GM19395 (cell line): ENCODE measurements around the gene DGKB.

ENCODE experiments used
- ATAC-seq: cut with Tn5 transposase; IDR thresholded peaks from one replicate; pipeline ENCODE4 v1.9.1; 2021; ENCODE audit warnings: mild to moderate bottlenecking, moderate library complexity; ENCODE audit not compliant: unreplicated experiment

DGKB gene

DNA sequence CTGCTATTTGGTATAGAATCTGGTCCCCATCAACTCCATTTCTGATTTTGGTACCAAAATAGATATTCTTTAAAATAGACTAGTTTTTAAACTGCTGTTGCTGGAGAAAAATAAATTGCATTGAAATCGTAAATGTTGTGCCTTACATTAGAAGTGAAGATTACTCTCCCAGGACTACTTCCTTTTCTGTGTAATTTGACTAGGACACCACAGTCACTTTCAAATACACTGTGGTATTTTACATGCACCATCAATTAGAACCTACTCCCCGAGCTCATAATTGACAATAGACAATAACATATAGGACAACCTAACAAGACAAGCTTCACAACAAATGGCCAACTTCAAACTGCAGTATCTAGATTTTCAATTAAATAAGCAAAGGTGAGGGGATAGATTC lies 211.5 kb downstream of the DGKB start:
- peak; percentile 56 for ATAC-seq

DNA sequence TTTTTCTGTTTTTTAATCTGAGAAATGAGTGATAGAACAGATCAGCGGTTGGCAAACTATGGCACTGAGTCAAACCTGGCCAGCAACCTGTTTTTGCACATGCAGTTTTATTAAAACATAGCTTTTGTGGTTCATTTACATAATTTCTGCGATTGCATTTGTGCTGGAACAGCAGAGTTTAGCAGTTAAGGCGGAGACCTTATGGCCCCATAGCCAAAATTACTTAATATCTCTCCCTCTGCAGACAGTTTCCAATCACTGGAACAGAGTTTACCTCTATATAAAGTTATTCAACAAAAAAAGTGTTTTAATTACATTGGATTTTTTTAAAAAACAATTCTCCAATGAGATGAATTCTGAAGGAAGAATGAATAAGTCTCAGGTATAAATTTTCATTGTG lies 212.1 kb downstream of the DGKB start:
- no peak for ATAC-seq

DNA sequence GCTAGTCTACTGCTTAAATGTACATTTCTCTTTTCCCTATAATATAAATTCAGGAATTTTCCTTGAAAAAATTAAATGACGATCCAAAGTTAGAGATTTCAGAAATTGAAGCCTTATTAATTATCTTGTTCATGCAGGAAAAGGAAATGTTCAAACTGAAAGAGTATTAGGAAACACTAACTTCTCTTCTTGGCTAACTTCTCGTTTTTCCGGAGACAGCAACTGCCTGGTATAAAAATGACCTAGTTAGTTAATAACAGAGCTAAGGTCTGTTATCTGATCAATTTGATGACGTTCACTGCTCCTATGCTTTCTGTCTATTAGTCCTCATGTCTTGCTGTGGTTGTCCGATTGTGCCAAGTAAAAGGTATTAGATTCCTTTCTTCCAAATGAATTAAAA lies 212.5 kb downstream of the DGKB start:
- ATAC-seq: no peak

DNA sequence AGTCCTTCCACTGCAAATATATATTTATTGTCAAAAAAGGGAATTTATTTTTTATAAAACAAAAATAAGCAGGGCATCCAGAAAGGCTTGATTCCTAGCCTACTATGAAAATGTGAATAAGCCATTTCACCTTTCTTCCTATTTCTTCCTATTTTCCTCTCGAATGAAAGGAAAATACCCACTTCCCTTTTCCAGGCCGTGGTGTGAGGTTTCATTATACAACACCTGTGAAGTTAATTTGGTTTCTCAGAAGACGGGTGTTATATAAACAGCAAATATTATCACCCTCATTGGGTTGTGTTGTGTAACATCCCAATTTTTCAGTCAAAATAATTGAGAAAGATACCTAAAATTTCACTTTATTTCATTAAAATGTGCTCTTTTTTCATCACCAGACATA lies 214.3 kb downstream of the DGKB start:
- no peak for ATAC-seq

DNA sequence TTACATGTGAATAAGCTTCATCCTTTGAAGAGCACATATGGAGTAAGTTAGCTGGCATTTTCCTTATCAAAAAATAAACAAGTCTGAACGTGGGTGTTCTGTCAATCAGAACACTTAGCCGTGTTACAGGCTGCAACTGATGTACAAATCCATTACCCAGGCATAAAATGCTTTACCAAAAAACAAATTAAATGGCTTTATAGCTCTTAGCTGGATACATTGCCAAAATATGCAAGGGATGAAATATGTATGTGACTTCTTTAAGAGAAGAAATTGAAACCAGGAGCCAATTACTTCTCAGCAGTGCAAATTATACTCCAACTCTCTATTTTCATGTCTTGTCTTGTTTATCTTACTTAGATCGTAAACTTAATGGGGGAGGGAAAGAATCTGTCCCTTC lies 214.8 kb downstream of the DGKB start:
- no peak for ATAC-seq

DNA sequence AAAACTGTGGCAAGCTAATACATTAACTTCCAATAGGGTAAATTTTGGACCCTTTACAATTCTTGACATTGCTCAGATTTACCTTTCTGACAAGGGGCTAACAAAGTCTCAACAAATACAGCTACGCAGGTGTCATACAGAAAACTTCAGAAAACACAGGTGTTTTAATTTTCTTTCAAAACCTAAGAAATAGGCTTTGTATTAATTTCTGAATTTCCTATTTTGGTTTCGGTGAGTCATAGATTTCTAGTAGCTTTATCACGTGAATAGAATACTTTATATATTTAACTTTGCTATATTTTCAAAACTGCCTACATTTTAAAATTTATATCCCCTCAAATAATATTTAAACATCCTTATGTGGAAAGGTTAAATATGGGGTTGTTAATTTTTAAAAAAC lies 215.3 kb downstream of the DGKB start:
- ATAC-seq: peak; percentile 53

DNA sequence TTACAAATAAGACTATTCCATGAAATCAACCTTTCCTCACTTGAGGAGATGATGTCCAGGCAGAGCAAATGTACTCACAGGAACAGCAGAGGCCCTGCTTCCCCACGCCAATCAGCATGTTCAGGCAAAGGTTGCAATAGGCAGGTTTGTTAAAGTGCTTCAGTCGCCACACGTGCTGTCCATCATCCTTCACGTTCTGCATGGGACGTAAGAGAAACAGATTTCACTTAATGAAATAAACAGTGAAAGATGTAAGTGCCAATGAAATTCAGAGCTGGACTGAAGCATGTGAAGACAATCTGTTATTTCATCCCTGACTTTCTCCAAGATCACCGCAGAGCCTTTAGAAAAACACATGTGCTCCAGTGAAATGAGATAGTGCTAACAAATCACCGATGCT lies 217.4 kb downstream of the DGKB start:
- no peak for ATAC-seq

DNA sequence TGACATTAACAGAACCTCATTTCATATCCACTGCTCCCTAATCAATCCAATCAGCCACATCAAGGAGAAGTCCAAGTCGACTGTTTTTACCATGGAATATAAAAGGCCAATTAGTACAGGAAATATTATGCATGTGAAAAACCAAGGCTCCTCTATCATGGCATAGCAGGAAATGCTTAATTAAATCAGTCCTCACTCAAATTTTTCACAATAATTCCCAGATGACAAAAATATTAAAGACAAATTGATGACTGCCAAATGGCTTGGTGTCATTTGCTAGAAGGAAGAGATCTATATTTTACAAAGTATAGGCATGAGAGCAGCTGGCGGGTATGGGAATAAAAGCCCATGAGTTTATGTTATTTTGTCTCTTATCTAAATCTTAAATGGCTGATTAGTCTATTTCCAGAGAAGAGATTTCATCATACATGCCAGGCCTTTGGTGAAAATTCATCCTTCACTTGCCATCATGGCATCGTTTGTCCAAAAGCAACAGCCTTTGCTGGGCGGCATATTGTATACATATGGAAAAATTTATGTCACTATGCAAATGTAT lies 219.6 kb downstream of the DGKB start:
- ATAC-seq: no peak

DNA sequence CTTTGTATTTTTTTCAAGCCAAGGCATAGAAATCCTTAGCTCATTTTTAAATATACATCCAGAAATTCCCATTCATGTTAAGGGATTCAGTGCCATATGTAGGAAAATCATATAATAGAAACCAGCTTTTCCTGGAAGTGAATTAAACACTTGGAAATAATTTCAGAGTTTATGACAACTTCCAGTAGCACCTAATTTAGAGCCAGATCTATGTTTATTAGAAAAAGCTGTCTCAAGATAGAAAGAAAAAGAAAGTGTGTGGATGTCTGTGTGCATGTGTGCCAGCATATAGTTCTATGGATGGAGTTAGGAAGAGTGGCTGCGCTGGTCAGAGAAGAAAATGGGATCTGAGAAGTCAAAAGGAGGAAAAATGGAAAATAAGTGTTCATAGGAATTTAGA lies 225.7 kb downstream of the DGKB start:
- ATAC-seq: no peak

DNA sequence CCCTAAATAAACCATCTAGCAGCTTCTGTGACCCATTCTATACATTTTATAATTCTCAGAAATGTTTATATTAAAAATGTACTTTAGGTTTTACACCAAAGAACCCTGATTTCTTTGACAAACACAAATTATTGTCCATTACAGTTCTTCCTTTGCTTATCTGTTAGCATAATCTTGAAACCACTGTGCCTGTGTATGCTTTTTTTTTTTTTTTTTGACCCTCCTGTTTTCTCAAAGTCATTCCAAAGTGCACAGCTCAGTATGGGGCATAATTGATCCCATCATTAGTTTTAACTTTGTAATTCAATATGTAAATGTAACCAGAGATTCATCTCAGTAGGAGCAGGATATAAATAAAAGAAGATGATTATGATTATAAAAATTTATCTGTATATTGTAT lies 229.3 kb downstream of the DGKB start:
- ATAC-seq: no peak

DNA sequence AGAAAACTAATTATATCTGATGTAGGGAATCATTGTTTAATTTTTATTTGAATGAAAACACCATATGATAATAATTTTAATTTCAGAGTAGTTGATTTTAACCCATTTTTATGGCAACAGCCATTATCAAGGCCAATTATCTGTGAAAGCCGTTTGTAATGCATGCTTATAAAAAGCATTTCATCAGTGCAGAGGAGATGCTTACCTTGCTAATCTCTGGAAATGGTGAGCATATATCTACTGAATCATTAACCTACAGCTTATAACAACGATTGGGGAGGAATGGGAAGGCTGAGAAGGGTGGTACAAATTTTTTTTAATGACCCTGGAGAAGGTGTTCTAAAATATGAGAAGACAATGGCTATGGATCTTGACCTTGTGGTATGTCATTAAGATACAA lies 235.6 kb downstream of the DGKB start:
- no peak for ATAC-seq

DNA sequence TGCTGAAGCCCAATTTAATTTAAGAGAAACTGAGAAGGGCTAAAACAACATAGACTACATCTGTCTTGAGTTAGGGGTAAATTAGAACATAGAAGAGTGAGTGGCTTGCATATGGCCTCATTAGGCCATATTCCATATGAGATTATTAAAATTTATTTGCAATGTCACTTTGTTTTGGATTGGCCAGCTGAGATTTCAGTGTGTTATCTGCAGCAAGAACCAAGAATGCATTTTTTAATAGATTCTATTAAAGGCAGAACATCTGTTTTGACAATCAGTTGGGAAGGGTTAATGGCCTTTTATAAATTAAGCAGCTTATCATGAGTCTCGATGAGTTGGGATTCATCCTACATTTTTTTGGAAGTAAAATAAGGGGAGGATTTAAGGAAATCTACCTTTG lies 236.2 kb downstream of the DGKB start:
- ATAC-seq: no peak

DNA sequence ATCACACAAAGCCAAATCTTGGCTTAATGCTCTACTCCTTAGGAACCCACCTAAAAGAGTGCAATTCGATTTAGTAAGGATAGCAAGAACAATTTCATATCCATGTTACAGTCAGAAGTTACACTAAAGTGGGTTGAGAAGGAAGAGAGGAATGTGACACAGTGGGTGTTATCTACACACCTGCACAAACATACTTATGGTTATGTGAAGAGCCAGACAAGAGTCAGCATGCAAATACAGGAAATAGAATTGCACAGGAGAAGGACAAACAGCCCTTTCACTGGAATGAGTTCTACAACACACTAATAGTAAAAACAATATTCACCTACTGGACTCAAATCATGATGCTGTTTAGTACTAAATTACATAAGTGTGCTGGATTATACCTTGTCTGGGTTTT lies 262.8 kb downstream of the DGKB start:
- no peak for ATAC-seq

DNA sequence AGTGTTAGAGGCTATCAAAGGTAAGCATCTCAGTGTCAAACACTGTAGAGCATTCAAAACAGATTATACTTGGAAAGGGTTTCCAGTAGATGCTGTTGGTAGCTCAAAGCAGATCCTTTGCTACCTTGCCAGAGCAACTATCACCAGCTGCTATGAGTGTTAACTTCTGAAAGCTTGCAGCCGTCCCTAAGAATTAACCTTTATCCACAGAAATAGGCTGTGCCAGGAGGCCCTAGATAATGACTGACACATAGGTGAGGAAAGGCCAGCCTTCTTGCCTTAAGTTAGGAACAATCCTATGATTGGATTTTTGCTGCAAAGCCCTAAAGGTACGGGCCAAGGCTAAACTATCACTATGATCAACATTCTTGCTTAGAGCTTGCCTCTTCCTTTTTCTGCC lies 263.2 kb downstream of the DGKB start:
- ATAC-seq: no peak

DNA sequence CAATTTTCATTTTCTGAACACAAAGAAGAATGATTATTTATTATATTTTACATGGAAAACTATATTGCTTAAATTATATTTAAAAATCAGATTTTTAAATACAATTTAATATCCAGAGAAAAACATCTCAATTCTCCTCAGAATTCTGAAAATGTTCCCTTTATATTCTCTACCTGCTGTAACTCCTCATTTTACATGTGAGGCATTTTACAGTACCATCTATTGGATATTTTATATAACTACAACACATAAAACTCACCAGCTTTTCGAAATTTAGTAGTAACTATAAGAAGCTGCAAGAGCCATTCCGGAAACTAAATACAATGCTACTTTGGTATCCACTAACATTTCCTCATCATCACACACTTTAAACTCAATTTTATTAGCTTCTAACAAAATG lies 264.6 kb downstream of the DGKB start:
- no peak for ATAC-seq

DNA sequence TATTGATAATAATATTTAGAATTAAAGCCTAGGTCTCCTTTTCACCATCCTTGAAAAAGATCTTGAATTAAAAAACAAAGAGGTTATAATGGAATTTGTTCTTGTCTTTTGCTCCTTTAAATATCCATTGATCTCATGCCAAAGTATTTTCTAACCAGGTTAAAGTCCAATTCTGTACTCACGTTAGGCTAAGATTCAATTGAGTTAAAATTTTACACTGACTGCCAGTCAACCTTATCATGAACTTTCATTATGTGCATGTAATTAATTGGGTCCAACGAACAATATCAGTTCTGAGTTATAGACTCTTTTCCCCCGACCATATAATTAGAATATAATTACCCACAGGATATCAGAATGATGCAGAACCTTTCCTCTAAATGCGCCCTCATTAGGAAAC lies 266.6 kb downstream of the DGKB start:
- no peak for ATAC-seq

DNA sequence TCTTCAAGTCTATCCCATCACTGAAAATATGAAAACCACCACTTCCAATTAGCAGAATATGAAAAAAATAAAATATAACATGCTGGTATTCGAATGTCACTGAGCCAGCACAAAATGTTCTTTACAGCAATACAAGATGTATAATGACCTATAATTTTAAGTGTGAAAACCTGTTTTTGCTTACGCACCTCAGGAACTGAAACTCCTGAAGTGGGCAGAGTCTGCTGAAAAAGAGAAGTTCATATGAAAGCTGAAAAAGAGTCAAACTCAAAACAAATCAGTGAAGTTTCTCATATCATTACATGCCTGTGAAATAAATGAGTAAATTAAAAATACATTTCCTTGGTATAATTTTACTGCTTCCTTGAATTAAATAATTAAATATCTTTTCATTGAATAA lies 272.5 kb downstream of the DGKB start:
- ATAC-seq: peak; percentile 77

DNA sequence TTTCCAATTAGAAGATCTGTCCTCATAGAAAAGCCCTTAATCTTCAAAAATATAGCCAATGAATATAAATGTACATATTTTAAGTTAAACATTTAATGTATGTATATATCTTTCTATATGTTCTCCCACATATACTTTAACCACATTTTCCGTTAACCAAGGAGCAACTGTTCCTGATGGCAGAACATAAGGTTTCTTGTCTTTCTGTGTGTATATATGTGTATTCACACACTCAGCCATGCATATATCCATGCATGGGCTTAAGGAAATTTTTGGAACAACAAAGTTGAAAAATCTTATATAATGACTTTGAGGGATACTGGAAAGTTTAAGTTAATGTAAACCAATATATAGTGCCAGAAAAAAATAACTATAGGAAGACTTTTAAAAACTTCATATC lies 274.0 kb downstream of the DGKB start:
- no peak for ATAC-seq

DNA sequence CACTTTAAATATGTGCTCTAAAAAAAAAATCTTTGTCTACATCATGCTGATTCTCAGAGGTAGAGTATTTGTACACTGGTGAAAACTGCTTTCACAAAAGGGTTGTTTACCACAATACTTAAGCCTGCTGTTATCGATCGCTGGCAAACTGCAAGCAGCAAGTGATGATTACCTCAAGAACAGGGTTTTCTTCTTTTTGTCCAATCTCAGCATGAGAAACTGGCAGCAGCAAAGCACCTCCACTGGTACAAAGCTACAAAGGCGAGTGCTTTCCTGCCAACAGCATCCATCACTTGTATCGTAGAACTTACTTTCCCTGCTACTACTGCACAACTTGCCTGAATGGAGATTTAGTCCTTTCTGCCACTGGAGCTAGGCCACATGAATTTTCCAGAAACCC lies 276.5 kb downstream of the DGKB start:
- ATAC-seq: no peak

DNA sequence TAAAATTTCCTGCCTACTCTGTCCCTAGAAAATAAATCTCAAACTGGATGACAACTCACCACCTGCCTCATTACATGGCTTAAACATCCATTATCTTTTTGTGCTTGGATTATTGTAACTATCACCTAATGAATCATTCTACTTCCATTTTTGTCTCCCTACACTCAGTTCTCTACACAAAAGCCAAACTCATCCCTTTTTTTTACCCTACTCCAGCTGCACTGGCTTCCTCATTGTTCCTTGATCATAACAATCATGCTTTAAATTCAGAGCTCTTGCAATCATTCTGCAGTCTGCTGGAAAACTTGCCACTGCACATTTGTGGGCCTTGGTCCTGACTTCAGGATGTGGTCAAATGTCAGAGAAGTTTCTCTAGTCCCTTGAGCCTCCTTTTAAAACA lies 280.0 kb downstream of the DGKB start:
- ATAC-seq: no peak

DNA sequence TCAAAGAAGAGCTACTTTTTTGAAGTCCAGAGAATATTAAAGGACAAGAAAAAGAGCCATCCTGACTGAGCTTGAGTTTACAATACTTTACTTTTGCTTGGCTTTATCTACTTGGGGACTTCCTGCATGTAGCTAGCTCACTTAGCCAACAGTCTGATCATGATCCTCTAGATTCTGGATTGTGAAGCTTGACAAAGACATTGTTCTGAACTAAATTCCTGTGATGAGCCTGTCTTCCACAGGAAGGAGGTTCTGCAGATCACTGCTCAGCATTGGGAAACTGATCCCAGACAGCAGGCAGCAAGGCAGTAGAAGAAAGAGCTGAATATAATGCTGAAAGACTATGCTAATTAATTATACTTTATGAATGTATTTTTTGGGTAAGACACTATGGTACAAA lies 296.4 kb downstream of the DGKB start:
- no peak for ATAC-seq

DNA sequence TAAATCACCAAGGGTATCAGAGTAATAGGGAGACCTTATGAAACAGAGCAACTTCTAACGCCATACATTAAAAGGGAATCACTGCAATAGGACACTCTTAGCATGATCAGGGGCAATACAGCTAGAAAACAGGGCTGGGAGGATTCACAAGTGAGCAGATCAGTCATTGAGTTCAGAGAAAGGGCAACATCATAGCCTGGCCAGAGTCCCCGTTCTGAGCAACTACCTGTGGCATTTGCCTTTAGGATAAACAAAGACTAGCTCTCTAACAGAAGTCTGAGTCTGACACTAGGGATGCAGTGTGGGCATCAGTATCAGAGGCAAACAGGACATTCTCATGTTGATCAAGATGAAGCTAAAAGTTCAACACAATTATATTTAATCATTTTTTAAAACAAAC lies 297.9 kb downstream of the DGKB start:
- ATAC-seq: no peak

DNA sequence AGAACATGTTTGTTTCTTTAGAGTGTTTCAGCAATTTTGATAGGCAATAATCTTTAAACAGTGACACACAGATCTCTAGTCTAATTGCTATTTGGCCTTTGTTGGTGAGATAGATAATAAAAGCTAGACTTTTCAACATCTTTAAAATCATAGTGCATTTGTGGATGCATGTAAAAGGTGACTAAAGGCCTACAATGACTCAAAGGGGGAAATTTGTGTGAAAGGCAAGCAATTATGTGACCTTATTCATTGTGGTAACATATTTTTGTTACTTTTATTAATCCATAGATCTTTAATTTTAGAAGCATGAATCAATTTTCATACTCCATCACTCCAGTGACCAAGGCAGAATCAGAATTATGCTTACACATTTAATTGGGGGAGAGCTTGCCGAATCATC lies 299.7 kb downstream of the DGKB start:
- ATAC-seq: no peak
